GM23248 (cell line): ENCODE results near the gene GRIA3. TPM values are rescaled to one million over a fixed set of nuclear protein-coding genes. Genes with fewer than 3 reads are reported as not detected.

Experiments used
- DNase-seq: peaks from one replicate; pipeline ENCODE4 v3.0.0-alpha.2; 2015
- H2AFZ ChIP-seq: fragments of 200-600 bp; sonication (generic); 2 replicates; pipeline ENCODE4 v1.6.1; 2016; ENCODE audit warnings: antibody characterized with exemption
- H3F3A ChIP-seq: fragments of 200-600 bp; sonication (generic); 2 replicates; pipeline ENCODE4 v1.6.1; 2016; ENCODE audit warnings: mild to moderate bottlenecking, antibody characterized with exemption, mixed run types; ENCODE audit not compliant: insufficient read depth
- H3K27ac ChIP-seq: fragments of 200-600 bp; sonication (generic); 2 replicates; pipeline ENCODE4 v1.5.1; 2016; ENCODE audit warnings: mild to moderate bottlenecking
- H3K27me3 ChIP-seq: fragments of 200-600 bp; sonication (generic); replicated peaks from 2 replicates; pipeline ENCODE4 v1.6.1; 2016; ENCODE audit warnings: mild to moderate bottlenecking; ENCODE audit not compliant: insufficient read depth
- H3K36me3 ChIP-seq: fragments of 200-600 bp; sonication (generic); 2 replicates; pipeline ENCODE4 v1.6.1; 2016; ENCODE audit warnings: low read depth, mild to moderate bottlenecking
- H3K4me1 ChIP-seq: fragments of 200-600 bp; sonication (generic); 2 replicates; pipeline ENCODE4 v1.6.1; 2016; ENCODE audit warnings: mild to moderate bottlenecking; ENCODE audit not compliant: insufficient read depth
- H3K4me2 ChIP-seq: fragments of 200-600 bp; sonication (generic); one replicate; pipeline ENCODE4 v1.6.1; 2016; ENCODE audit warnings: mild to moderate bottlenecking; ENCODE audit not compliant: unreplicated experiment
- H3K4me3 ChIP-seq: fragments of 200-600 bp; sonication (generic); 2 replicates; pipeline ENCODE4 v1.5.1; 2016; ENCODE audit warnings: mild to moderate bottlenecking
- H3K79me2 ChIP-seq: fragments of 200-600 bp; sonication (generic); 2 replicates; pipeline ENCODE4 v1.6.1; 2016; ENCODE audit warnings: mild to moderate bottlenecking; ENCODE audit not compliant: insufficient read depth
- H3K9ac ChIP-seq: fragments of 200-600 bp; sonication (generic); 2 replicates; pipeline ENCODE4 v1.6.1; 2016; ENCODE audit warnings: mild to moderate bottlenecking
- H3K9me2 ChIP-seq: fragments of 200-600 bp; sonication (generic); 2 replicates; pipeline ENCODE4 v1.6.1; 2016; ENCODE audit warnings: mixed run types, mild to moderate bottlenecking, moderate library complexity; ENCODE audit not compliant: insufficient read depth
- H3K9me3 ChIP-seq: fragments of 200-600 bp; sonication (generic); one replicate; pipeline ENCODE4 v1.6.1; 2017; ENCODE audit warnings: low read depth
- H4K20me1 ChIP-seq: fragments of 200-600 bp; sonication (generic); 2 replicates; pipeline ENCODE4 v1.6.0; 2016; ENCODE audit not compliant: insufficient read depth
- EZH2 ChIP-seq: fragments of 200-600 bp; sonication (generic); IDR thresholded peaks from 2 replicates; pipeline ENCODE4 v1.6.1; 2018; ENCODE audit warnings: antibody characterized with exemption, mild to moderate bottlenecking; ENCODE audit not compliant: insufficient read depth, poor library complexity, severe bottlenecking
- EZH2phosphoT487 ChIP-seq: fragments of 200-600 bp; sonication (generic); IDR thresholded peaks from 2 replicates; pipeline ENCODE4 v1.6.1; 2018; ENCODE audit warnings: antibody characterized with exemption, moderate library complexity, mild to moderate bottlenecking, low read depth; ENCODE audit not compliant: insufficient read depth
- WGBS, 2 experiments: methylation state at CpG; one replicate each; pipeline ENCODE4 v1.1.6; 2015 to 2017; ENCODE audit warnings: low lambda C conversion rate in 2 of 2, low coverage in 1 of 2; ENCODE audit errors: missing lambda C conversion rate in 2 of 2; 5-methylcytosine and 5-hydroxymethylcytosine counted together
- in situ Hi-C: fragments of 300-500 bp; cut with MboI; formaldehyde crosslinking; loops from 2 replicates; pipeline ENCODE4 v1.15.0; 2020
- polyA plus RNA-seq: library from polyadenylated mRNA; unstranded; fragments of >200 nt; fragmentation: Nextera tagmentation; extraction: Ambion mirVana; gene quantifications from 2 replicates; pipeline ENCODE4 v1.2.1, GENCODE V29; 2016
- total RNA-seq: library from RNA; depleted of rRNA; stranded (reverse); fragments of >200 nt; shearing (Covaris generic); gene quantifications from 2 replicates; pipeline ENCODE4 v1.2.3, GENCODE V29; 2014

Gene GRIA3
- total and polyA plus RNA-seq, 2 experiments from 2014 or later = 36.0 to 52.4 TPM

DNA sequence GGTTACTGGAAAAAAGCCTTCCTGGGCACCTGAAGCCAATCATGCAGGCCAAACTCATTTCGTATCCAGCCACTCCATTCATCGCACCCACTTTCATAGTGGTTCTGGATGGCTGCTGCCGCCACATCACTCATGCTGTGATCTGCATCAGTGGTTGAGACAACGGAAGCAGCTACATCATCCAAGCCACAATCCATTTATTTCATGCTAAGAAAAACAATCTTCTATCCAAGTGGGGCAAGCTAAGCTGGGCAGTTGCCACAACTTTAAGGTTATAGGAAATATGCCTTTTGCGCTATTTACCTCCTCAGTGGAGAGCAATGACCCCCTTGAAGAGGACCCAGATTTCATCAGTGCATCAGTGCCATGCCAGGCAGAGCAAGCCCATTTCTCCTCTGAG is 124.6 kb downstream of the GRIA3 start:
- in situ Hi-C loops = no loop called here
- DNase-seq = no peak
- Histone ChIP-seq H3K4me3 (no peak overlapping the region), H3K36me3 (no peaks in the 10 kb centered on the region), H3K9ac (no peak overlapping the region), H3K27ac (no peak overlapping the region), H4K20me1 (no peaks in the 10 kb centered on the region), H3K9me3 (no peaks in the 10 kb centered on the region), H3K4me2 (no peak overlapping the region), H3K79me2 (peaks cover 8% of the 10 kb centered on the region; the same call in 1 of the 2 replicates), H3F3A (no peaks in the 10 kb centered on the region), H3K27me3 (no peaks in the 10 kb centered on the region), H3K4me1 (0 out of 2 replicates have a peak, but pooled peaks cover 3% of the 10 kb centered on the region), H3K9me2 (no peaks in the 10 kb centered on the region), H2AFZ (no peak overlapping the region)
- WGBS, 2 experiments = 94 to 100% methylated on average over 5 of the region's 5 CpGs
- TF ChIP-seq EZH2phosphoT487 (no peak), EZH2 (no peak)

DNA sequence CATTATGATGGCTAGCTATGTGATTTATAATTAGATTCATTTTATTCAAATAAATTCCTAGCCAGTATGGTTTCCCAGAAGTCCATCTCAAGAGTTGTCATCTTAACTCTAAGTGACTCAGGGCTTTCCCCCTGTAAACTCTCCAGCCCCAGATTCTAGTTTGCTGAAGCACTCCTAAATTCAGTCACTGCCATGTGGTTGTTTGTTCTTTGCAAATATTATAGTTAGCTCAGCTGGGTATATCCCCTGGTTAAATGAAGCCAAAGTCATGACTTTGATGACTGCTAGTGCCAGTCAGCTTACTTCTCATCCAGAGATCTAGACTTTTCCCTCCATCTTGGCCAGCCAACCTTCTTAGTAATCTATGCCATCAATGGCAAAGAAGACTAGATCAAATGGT is 126.0 kb downstream of the GRIA3 start:
- no peak for DNase-seq
- no peak for TF ChIP-seq EZH2phosphoT487
- no peak for TF ChIP-seq EZH2
- Histone ChIP-seq H3K4me1 (no peaks in the 10 kb centered on the region), H3K9me2 (no peaks in the 10 kb centered on the region), H3K4me2 (no peak overlapping the region), H3K36me3 (no peaks in the 10 kb centered on the region), H3K9me3 (no peaks in the 10 kb centered on the region), H3K27me3 (no peaks in the 10 kb centered on the region), H3F3A (no peaks in the 10 kb centered on the region), H3K9ac (no peak overlapping the region), H3K79me2 (peaks cover 8% of the 10 kb centered on the region; the same call in 1 of the 2 replicates), H4K20me1 (no peaks in the 10 kb centered on the region), H3K27ac (no peak overlapping the region), H3K4me3 (no peak overlapping the region), H2AFZ (no peak overlapping the region)
- in situ Hi-C loops = no loop called here

DNA sequence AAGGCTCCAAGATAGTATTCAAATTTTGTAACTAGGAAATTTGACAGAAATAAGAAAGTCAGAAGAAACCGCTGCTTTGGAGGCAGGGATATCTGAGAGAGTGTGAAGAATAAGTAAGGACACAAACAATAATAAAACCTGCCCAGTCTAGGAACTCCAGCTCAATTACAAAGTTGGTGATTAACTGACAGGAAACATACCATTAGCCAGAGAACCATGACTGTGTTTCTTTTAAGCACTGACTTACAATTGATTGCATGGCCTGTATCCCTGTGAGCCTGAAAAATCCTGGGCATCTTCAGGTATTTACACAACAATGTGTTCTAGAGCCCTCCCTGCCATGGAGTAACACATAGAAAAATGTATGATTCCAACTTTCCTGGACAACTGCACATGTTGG is 127.4 kb downstream of the GRIA3 start:
- Histone ChIP-seq H3K27ac (no peak overlapping the region), H3K9ac (no peak overlapping the region), H4K20me1 (no peaks in the 10 kb centered on the region), H2AFZ (no peak overlapping the region), H3K4me1 (no peaks in the 10 kb centered on the region), H3K4me3 (no peak overlapping the region), H3K27me3 (no peaks in the 10 kb centered on the region), H3K4me2 (no peak overlapping the region), H3K36me3 (no peaks in the 10 kb centered on the region), H3K79me2 (peaks cover 8% of the 10 kb centered on the region; the same call in 1 of the 2 replicates), H3F3A (no peaks in the 10 kb centered on the region), H3K9me3 (no peaks in the 10 kb centered on the region), H3K9me2 (no peaks in the 10 kb centered on the region)
- DNase-seq = no peak
- in situ Hi-C loops = no loop called here
- WGBS, 2 experiments = 100% methylated on average over 1 of the region's 1 CpG
- TF ChIP-seq EZH2 (no peak), EZH2phosphoT487 (no peak)

DNA sequence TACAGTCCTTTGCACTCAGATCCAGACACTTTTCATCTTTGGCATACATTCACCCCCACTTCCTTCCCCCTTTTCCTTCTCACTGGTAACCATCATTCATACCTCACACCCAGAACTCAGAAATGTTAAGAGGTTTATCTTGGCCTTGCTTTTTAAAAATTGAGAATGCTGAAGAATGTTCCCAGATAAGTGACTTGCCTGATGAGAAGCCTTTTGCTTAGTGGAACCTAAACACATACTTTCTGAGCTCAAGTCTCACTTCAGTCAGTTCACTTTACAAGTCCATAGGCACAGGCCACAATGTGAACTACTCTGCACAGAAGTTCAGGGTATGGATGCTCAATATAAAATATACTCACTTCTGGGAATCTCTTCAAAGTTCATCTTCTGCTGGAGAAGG is 129.4 kb downstream of the GRIA3 start:
- no peak for DNase-seq
- Histone ChIP-seq H3K4me1 (no peaks in the 10 kb centered on the region), H3F3A (no peaks in the 10 kb centered on the region), H3K27me3 (no peaks in the 10 kb centered on the region), H3K27ac (no peak overlapping the region), H3K4me2 (no peak overlapping the region), H3K9ac (no peak overlapping the region), H3K79me2 (peaks cover 8% of the 10 kb centered on the region; the same call in 1 of the 2 replicates), H4K20me1 (no peaks in the 10 kb centered on the region), H3K9me2 (no peaks in the 10 kb centered on the region), H3K9me3 (no peaks in the 10 kb centered on the region), H2AFZ (no peak overlapping the region), H3K4me3 (no peak overlapping the region), H3K36me3 (no peaks in the 10 kb centered on the region)
- no peak for TF ChIP-seq EZH2phosphoT487
- no peak for TF ChIP-seq EZH2
- in situ Hi-C loops = no loop called here

DNA sequence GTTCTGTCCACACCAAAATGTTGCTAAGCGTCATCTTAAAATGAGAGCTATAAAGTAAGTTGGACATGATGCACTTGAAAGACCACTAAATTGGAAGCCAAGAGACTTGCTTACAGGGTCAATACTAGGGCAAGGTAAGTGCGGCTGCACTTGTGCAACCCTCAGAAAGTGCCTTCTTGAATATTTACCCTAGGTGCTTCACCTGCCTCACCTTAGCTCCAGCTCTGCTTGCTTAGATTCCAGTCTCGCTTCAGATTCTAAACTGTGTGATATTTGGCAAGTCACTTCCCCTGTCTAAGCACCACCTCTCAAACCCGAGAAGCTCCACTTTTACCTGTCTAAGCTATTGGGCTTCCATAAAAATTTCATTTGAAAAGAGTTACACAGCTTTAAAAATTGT is 136.5 kb downstream of the GRIA3 start:
- TF ChIP-seq EZH2 (no peak), EZH2phosphoT487 (no peak)
- Histone ChIP-seq H3K9me2 (no peaks in the 10 kb centered on the region), H3K9ac (no peak overlapping the region), H3K4me3 (no peak overlapping the region), H3K27ac (no peak overlapping the region), H3K9me3 (no peaks in the 10 kb centered on the region), H3K4me2 (no peak overlapping the region), H3K36me3 (no peaks in the 10 kb centered on the region), H3K79me2 (peaks cover 8% of the 10 kb centered on the region), H3K27me3 (no peaks in the 10 kb centered on the region), H2AFZ (no peak overlapping the region), H4K20me1 (no peaks in the 10 kb centered on the region), H3F3A (peaks cover 7% of the 10 kb centered on the region; the same call in 1 of the 2 replicates), H3K4me1 (peaks cover 14% of the 10 kb centered on the region)
- WGBS, 2 experiments = 96 to 99% methylated on average over 4 of the region's 4 CpGs
- no peak for DNase-seq
- in situ Hi-C loops = no loop called here
